ENCODE results near the gene TMEM39B.

- no peak for TF ChIP-seq CTCF (IDR thresholded peaks at IDR 0.05)
- TF ChIP-seq EP300 (IDR thresholded peaks at IDR 0.05): no peak
These were observed 6.3 kb upstream of the TMEM39B start for GRCh38 chr1:32066489-32066873.

All from suprapubic skin (tissue), 3 donors.